Activated T-helper 17 cell treated with anti-CD3 and anti-CD28 coated beads, Interleukin-2, amount 50 U/mL, for 72 hours (primary cell): ENCODE measurements around the gene PARVG. TPM values are rescaled to one million over a fixed set of nuclear protein-coding genes. Genes with fewer than 3 reads are reported as not detected.

Experiments used
- ATAC-seq: fragments of 150-1000 bp; cut with Tn5 transposase; replicated peaks from 2 replicates; pipeline ENCODE4 v1.10.0; 2021; ENCODE audit warnings: mild to moderate bottlenecking, moderate library complexity
- H3K27ac Mint-ChIP-seq: one replicate; pipeline ENCODE4 v1.8.0; 2022; ENCODE audit warnings: mixed read lengths
- H3K27me3 Mint-ChIP-seq: one replicate; pipeline ENCODE4 v1.8.0; 2022; ENCODE audit warnings: mixed read lengths
- H3K36me3 Mint-ChIP-seq: one replicate; pipeline ENCODE4 v1.8.0; 2022; ENCODE audit warnings: low read depth, mild to moderate bottlenecking, mixed read lengths
- H3K4me1 Mint-ChIP-seq: one replicate; pipeline ENCODE4 v1.8.0; 2022; ENCODE audit warnings: mixed read lengths
- H3K4me3 Mint-ChIP-seq: one replicate; pipeline ENCODE4 v1.8.0; 2022; ENCODE audit warnings: mild to moderate bottlenecking, mixed read lengths
- H3K9me3 Mint-ChIP-seq: one replicate; pipeline ENCODE4 v1.8.0; 2022; ENCODE audit warnings: mixed read lengths
- total RNA-seq, 2 donors: library from RNA; stranded (reverse); gene quantifications; one replicate each; pipeline ENCODE4 v1.2.3, GENCODE V29; 2022

PARVG gene
- total RNA-seq, 2 donors from 2014 or later = 34.9 to 35.8 TPM

DNA sequence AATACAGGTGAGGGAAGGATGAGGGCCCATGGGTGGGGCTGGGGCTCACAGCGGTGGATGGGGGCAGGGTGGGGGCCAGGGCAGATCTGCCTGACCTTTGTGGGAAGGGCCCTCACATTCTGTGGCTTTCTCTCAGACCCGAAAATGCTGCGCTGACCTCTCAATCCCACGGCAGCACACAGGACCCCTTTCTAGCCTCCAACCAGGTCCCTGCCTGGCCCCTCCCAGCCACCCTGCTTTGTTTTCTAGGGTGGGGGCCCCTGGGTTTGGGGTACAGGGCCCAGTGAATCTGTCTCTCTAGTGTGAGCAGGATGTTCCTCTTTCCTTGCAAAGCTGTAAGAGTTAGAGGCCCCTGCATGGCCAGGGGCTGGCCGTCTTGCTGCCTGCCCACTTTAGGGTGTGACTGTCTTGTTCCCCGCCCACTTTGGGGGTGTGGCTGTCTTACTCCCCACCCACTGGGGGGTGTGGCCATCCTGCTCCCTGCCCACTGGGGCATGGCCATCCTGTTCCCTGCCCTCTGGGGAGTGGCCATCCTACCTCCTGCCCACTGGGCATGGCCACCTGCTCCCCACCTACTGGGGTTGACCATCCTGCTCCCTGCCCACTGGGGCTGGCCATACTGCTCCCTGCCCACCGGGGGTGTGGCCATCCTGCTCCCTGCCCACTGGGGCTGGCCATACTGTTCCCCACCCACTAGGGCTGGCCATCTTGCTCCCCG, 11.5 kb downstream of the PARVG start:
- peaks cover 24% of the 10 kb centered on the region for H3K4me1 Mint-ChIP-seq
- H3K9me3 Mint-ChIP-seq = no peaks in the 10 kb centered on the region
- no peak overlapping the region for H3K4me3 Mint-ChIP-seq
- H3K27me3 Mint-ChIP-seq = no peaks in the 10 kb centered on the region
- ATAC-seq = peak; percentile 23
- H3K27ac Mint-ChIP-seq = no peak overlapping the region
- peaks cover 6% of the 10 kb centered on the region for H3K36me3 Mint-ChIP-seq

DNA sequence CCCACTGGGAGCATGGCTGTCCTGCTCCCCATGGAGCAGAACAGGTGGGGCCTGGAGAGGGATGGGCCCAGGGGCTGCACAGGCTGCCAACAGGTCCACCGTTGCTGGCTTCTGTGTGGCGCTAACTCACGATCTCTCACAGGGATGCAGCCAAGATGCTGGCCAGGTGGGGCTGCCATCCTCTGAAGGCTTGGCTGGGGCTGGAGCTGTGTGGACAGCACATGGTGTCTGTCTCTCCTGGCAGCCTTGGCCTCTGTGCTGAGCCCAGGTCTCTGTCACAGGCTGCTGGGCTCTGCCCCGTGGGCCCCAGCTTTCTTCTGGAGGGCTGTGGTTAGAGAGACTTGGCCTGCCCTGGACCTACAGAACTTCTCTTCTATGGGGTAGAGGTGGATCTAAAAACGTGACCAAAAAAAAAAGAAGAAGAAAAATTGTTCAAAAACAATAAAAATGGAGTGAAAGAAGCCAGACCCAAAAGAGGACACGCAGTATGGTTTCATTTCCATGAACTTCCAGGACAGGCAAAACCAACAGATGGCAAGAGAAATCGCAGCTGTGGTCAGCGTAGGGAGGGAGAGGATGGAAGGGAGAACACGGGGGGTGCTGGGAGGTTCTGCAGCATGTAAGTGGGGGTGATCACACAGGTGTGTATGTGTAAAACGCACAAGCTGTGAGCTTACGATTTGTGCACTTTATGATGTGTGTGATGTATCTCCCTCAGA, 12.2 kb downstream of the PARVG start:
- Mint-ChIP-seq H3K4me1 (peaks cover 24% of the 10 kb centered on the region), H3K4me3 (peak overlapping the region; percentile 7), H3K9me3 (no peaks in the 10 kb centered on the region), H3K36me3 (peaks cover 11% of the 10 kb centered on the region), H3K27ac (no peak overlapping the region), H3K27me3 (no peaks in the 10 kb centered on the region)
- ATAC-seq = peak; percentile 4

DNA sequence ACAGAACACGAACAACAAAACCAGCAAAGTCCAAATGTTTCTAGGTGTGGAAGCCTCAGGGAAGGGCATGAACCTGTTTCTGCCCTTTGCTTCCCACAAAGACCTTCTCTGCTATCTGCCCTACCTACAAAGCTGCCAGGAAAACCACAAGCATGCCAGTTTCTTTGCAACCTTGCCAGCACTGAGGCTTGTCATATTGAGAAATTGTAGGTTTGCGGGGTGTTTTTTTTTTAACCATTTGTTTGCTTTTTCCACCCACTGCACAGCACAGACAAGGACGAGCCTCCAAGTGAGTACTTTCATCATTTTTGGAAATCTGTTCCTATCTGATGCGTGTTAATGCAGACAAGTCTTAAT, 12.8 kb downstream of the PARVG start:
- no peak overlapping the region for H3K27ac Mint-ChIP-seq
- no peaks in the 10 kb centered on the region for H3K9me3 Mint-ChIP-seq
- H3K27me3 Mint-ChIP-seq = no peaks in the 10 kb centered on the region
- H3K36me3 Mint-ChIP-seq = peaks cover 15% of the 10 kb centered on the region
- peak overlapping the region; percentile 7 for H3K4me3 Mint-ChIP-seq
- peak; percentile 55 for ATAC-seq
- peaks cover 24% of the 10 kb centered on the region for H3K4me1 Mint-ChIP-seq

GRCh38 chr22:44194569-44194968, 13.8 kb downstream of the PARVG start:
- no peaks in the 10 kb centered on the region for H3K9me3 Mint-ChIP-seq
- peaks cover 23% of the 10 kb centered on the region for H3K36me3 Mint-ChIP-seq
- H3K27me3 Mint-ChIP-seq = no peaks in the 10 kb centered on the region

DNA sequence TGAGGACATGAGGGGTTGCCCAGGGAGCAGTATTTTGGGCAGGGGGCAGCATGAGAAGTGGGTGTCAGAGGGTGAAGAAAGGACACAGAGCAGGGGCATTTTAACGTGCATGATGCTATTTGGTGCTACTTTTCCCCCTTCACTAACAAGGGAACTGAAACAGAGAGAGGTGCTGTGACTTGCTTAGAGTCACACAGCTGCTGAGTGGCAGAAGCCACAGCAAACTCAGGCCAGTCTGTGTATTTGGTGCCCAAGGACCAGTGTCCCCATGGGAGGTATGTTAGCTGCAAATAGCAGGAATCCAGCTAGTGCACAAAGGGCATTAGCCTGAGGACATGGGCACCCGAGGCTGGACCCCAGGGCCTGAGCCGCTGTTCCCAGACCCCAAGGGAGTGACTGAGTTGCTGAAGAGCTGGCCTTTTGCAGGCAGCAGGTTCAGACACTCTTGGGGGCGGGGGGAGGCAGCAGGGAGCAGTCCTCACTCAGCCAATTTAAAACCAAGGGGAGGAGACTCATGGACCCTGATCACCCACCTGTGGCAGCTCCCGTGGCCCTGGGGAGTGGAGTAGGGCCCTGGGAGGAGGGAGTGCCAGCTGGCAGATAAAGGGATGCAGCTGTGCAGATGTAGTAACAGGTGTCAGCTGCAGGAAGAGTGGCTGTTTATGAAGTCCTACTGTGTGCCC, 14.6 kb downstream of the PARVG start:
- Mint-ChIP-seq H3K27ac (no peak overlapping the region), H3K36me3 (peaks cover 23% of the 10 kb centered on the region), H3K4me3 (no peak overlapping the region), H3K9me3 (no peaks in the 10 kb centered on the region), H3K27me3 (no peaks in the 10 kb centered on the region), H3K4me1 (peaks cover 34% of the 10 kb centered on the region)
- ATAC-seq = no peak

More at GRCh38 chr22:44194569-44194968, 13.8 kb downstream of the PARVG start:
- ATAC-seq = no peak
- H3K27ac Mint-ChIP-seq = no peak overlapping the region
- H3K4me3 Mint-ChIP-seq = no peak overlapping the region
- H3K4me1 Mint-ChIP-seq = peaks cover 31% of the 10 kb centered on the region

- H3K4me1 Mint-ChIP-seq = peaks cover 34% of the 10 kb centered on the region
- ATAC-seq = no peak
Observed at GRCh38 chr22:44196241-44196640, 15.5 kb downstream of the PARVG start.

GRCh38 chr22:44196731-44197131, 16.0 kb downstream of the PARVG start:
- ATAC-seq = no peak
- H3K4me1 Mint-ChIP-seq = peaks cover 34% of the 10 kb centered on the region
- no peak overlapping the region for H3K4me3 Mint-ChIP-seq
- no peak overlapping the region for H3K27ac Mint-ChIP-seq
- H3K9me3 Mint-ChIP-seq = no peaks in the 10 kb centered on the region
- H3K27me3 Mint-ChIP-seq = no peaks in the 10 kb centered on the region
- peaks cover 23% of the 10 kb centered on the region for H3K36me3 Mint-ChIP-seq

More at GRCh38 chr22:44196241-44196640, 15.5 kb downstream of the PARVG start:
- Mint-ChIP-seq H3K36me3 (peaks cover 23% of the 10 kb centered on the region), H3K27ac (no peak overlapping the region), H3K27me3 (no peaks in the 10 kb centered on the region), H3K4me3 (no peak overlapping the region), H3K9me3 (no peaks in the 10 kb centered on the region)

GRCh38 chr22:44197271-44197670, 16.5 kb downstream of the PARVG start:
- Mint-ChIP-seq H3K27me3 (no peaks in the 10 kb centered on the region), H3K4me3 (no peak overlapping the region), H3K36me3 (peaks cover 23% of the 10 kb centered on the region), H3K4me1 (peaks cover 34% of the 10 kb centered on the region), H3K9me3 (no peaks in the 10 kb centered on the region), H3K27ac (no peak overlapping the region)
- no peak for ATAC-seq

GRCh38 chr22:44199164-44199563, 18.4 kb downstream of the PARVG start:
- H3K9me3 Mint-ChIP-seq = no peaks in the 10 kb centered on the region
- no peak for ATAC-seq
- H3K27me3 Mint-ChIP-seq = no peaks in the 10 kb centered on the region
- H3K4me1 Mint-ChIP-seq = peaks cover 19% of the 10 kb centered on the region
- no peak overlapping the region for H3K4me3 Mint-ChIP-seq
- peak overlapping the region; percentile 62 for H3K27ac Mint-ChIP-seq
- H3K36me3 Mint-ChIP-seq = peaks cover 22% of the 10 kb centered on the region

DNA sequence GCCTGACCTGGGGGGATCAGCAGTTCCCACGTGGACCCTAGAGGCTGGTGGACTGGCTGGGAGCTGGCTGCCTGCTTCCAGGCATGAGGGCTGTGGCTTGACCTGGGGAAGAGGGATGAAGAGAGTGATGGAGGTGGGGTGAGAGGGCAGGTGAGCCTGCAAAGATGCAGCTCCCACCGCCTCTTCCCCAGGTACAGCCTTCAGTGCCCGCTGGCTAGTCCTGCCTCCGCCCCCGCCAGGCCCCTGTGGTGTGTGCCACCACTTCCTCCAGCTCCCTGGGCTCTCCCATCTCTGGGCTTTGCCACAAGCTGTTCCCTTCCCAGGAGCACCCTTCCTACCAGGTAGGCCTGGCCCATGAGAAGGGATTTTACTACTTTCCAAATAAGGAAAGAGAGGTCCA, 19.1 kb downstream of the PARVG start:
- H3K9me3 Mint-ChIP-seq = no peaks in the 10 kb centered on the region
- no peak overlapping the region for H3K4me3 Mint-ChIP-seq
- H3K27me3 Mint-ChIP-seq = no peaks in the 10 kb centered on the region

GRCh38 chr22:44200451-44200850, 19.7 kb downstream of the PARVG start:
- no peak for ATAC-seq
- H3K9me3 Mint-ChIP-seq = no peaks in the 10 kb centered on the region
- peaks cover 10% of the 10 kb centered on the region for H3K4me1 Mint-ChIP-seq
- H3K27ac Mint-ChIP-seq = no peak overlapping the region
- no peaks in the 10 kb centered on the region for H3K27me3 Mint-ChIP-seq
- no peak overlapping the region for H3K4me3 Mint-ChIP-seq
- H3K36me3 Mint-ChIP-seq = peaks cover 17% of the 10 kb centered on the region

More for the DNA sequence above, 19.1 kb downstream of the PARVG start:
- no peak for ATAC-seq
- Mint-ChIP-seq H3K36me3 (peaks cover 17% of the 10 kb centered on the region), H3K27ac (peak overlapping the region; percentile 62), H3K4me1 (peaks cover 12% of the 10 kb centered on the region)

DNA sequence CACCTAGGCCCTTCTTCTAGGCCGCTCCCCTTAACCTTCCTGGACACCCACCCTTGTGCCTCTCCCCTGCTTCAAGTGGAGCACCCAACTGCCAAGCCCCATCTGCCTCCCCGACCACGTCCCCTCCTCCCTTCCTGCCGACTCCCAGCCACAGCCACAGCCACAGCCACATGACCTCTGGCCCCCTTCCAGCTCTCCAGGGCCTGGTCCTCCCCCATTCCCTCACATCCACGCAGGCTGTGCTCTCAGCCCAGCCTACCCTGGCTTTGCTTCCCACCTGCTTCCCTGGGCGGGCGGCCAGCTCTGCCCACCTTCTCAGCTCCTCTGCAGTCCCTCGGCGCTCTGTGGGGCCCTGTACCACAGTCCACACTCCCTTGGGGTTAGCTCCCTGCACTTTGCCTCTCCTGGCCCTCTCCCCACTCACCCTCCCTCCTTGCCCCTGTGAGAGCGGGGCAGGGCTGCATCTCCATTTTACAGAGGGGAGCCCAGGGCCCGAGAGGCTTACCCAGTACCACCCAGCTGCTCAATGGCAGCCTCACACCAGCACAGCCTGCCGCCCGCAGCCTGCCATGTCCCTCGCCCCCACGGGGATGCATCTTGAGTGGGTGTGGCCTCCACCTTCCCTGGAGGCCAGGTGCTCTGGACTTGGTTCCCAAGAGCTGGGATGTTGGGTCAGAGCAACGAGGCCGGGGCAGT, 20.3 kb downstream of the PARVG start:
- Mint-ChIP-seq H3K4me3 (no peak overlapping the region), H3K9me3 (no peaks in the 10 kb centered on the region), H3K27ac (no peak overlapping the region), H3K36me3 (peaks cover 17% of the 10 kb centered on the region), H3K4me1 (peaks cover 10% of the 10 kb centered on the region), H3K27me3 (no peaks in the 10 kb centered on the region)
- no peak for ATAC-seq

DNA sequence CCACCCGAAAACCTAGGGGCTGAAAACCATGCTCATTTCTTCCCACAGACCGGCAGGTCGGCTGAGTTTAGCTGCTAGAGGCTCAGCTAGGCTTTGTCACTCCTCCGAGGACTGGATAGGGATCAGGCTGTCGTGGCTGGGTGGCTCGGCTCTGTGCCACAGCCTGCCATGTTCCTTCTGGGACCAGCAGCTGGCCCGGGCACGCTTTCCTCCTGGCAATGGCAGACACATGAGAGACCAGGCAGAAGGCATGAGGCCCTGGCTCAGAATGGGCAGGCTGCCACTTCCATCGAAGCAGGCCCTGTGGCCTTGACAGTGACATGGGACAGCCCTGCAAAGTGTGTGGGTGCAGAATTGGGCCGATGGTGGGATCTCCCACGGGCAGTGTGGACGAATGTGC, 20.9 kb downstream of the PARVG start:
- ATAC-seq = no peak
- Mint-ChIP-seq H3K9me3 (no peaks in the 10 kb centered on the region), H3K36me3 (peaks cover 17% of the 10 kb centered on the region), H3K4me3 (no peak overlapping the region), H3K27ac (no peak overlapping the region), H3K27me3 (no peaks in the 10 kb centered on the region), H3K4me1 (peaks cover 10% of the 10 kb centered on the region)

- Mint-ChIP-seq H3K4me3 (no peak overlapping the region), H3K36me3 (peaks cover 17% of the 10 kb centered on the region), H3K4me1 (peaks cover 10% of the 10 kb centered on the region)
Observed at GRCh38 chr22:44202261-44202789, 21.6 kb downstream of the PARVG start.

More at GRCh38 chr22:44202261-44202789, 21.6 kb downstream of the PARVG start:
- H3K9me3 Mint-ChIP-seq = no peaks in the 10 kb centered on the region
- peak overlapping the region; percentile 28 for H3K27ac Mint-ChIP-seq
- ATAC-seq = no peak
- no peaks in the 10 kb centered on the region for H3K27me3 Mint-ChIP-seq
